Activated CD4-positive, alpha-beta memory T cell treated with anti-CD3 and anti-CD28 coated beads for 36 hours (primary cell): ENCODE results near the gene TMEM164. TPM values are rescaled to one million over a fixed set of nuclear protein-coding genes. Genes with fewer than 3 reads are reported as not detected.

Experiments used
- CTCF ChIA-PET: fragments of 350-600 bp; sonication (Branson Sonifier 250); formaldehyde crosslinking; loops from one replicate; lab custom pipeline; 2021; ENCODE audit warnings: antibody characterized with exemption, inconsistent platforms; lab: Charles Lee
- POLR2A ChIA-PET: fragments of 350-600 bp; sonication (Branson Sonifier 250); formaldehyde crosslinking; loops from one replicate; lab custom pipeline; 2021; ENCODE audit warnings: antibody characterized with exemption; lab: Charles Lee
- DNase-seq: peaks from one replicate; pipeline ENCODE4 v3.0.0-alpha.2; 2020
- H3K27ac Mint-ChIP-seq: one replicate; pipeline ENCODE4 v1.8.0; 2021; ENCODE audit warnings: mixed read lengths
- H3K27me3 Mint-ChIP-seq: one replicate; pipeline ENCODE4 v1.8.0; 2021; ENCODE audit warnings: mixed read lengths
- H3K36me3 Mint-ChIP-seq: one replicate; pipeline ENCODE4 v1.8.0; 2021; ENCODE audit warnings: mixed read lengths
- H3K4me1 Mint-ChIP-seq: one replicate; pipeline ENCODE4 v1.8.0; 2021; ENCODE audit warnings: low read depth, mixed read lengths
- H3K4me3 Mint-ChIP-seq: one replicate; pipeline ENCODE4 v1.8.0; 2021; ENCODE audit warnings: mild to moderate bottlenecking, mixed read lengths
- H3K9me3 Mint-ChIP-seq: one replicate; pipeline ENCODE4 v1.8.0; 2021; ENCODE audit warnings: mixed read lengths
- intact Hi-C: fragments of 100-400 bp; cut with micrococcal nuclease; formaldehyde crosslinking; loops from one replicate; pipeline ENCODE4 v1.15.1; 2023
- total RNA-seq, 2 experiments: library from RNA; stranded (reverse); gene quantifications; one replicate each; pipeline ENCODE4 v1.2.3, GENCODE V29; 2021

The TMEM164 gene
- total RNA-seq, 2 experiments from 2014 or later = 10.1 to 13.2 TPM

DNA sequence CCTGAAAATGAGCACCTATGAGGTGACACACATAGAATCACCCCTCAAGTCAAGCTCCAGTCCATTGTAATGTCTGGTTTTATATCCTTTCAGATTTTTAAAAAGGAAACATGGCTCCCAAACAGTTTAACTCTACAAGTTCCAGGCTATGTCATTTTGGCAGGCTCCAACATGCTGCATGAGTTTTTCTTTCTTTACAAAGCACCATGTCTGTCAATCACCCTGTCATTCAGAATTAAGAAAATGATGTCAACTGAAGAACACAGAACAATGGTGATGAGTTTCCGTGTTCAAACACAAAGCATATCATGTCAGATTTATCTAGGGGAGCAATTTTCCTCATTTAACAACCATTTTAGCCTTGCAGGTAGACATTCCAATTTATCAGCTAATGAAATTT is 208.4 kb downstream of the TMEM164 start:
- H3K27me3 Mint-ChIP-seq = no peaks in the 10 kb centered on the region
- H3K9me3 Mint-ChIP-seq = no peaks in the 10 kb centered on the region
- peaks cover 2% of the 10 kb centered on the region for H3K36me3 Mint-ChIP-seq
- H3K4me3 Mint-ChIP-seq = no peak overlapping the region
- POLR2A ChIA-PET = no interaction called here
- no peak for DNase-seq
- CTCF ChIA-PET = no interaction called here
- intact Hi-C loops = no loop called here
- H3K27ac Mint-ChIP-seq = no peak overlapping the region
- H3K4me1 Mint-ChIP-seq = peaks cover 17% of the 10 kb centered on the region

DNA sequence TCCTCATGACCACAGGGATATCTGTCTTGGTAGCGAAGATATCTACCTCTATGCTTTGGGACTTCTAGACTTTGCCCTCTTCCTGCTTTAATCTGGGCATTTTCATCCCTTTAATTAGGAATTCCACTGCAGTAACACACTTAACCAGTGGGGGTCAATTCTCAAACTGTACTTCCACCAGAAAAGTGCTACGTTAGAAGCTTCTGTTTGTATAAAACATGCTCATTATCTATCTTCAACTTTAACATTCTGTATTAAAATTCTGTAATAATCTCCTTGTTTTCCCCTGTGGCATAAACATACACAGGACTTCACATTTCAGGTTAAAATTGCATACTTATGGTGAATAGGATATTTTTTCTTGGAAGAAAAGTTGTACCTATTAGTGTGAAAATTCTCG is 209.4 kb downstream of the TMEM164 start:
- no peak for DNase-seq
- Mint-ChIP-seq H3K27ac (no peak overlapping the region), H3K4me3 (no peak overlapping the region), H3K36me3 (peaks cover 2% of the 10 kb centered on the region), H3K27me3 (no peaks in the 10 kb centered on the region), H3K4me1 (peaks cover 17% of the 10 kb centered on the region), H3K9me3 (no peaks in the 10 kb centered on the region)
- intact Hi-C loops = no loop called here
- ChIA-PET POLR2A (no interaction called here), CTCF (no interaction called here)

DNA sequence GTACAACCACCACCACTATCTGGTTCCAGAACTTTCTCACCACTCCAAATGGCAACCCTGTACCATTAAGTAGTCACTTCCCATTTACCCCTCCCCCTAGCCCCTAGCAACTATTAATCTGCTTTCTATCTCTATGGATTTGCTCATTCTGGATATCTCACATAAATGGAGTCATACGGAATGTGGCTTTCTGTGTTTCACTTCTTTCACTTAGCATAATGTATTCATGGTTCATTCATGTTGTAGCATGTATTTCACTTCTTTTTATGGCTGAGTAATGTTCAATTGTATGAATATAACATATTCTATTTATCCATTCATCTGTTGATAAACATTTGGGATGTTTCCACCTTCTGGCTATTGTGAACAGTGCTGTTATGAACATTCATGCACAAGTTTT is 210.3 kb downstream of the TMEM164 start:
- POLR2A ChIA-PET = no interaction called here
- peaks cover 2% of the 10 kb centered on the region for H3K36me3 Mint-ChIP-seq
- no peak overlapping the region for H3K4me3 Mint-ChIP-seq
- no peak overlapping the region for H3K27ac Mint-ChIP-seq
- intact Hi-C loops = no loop called here
- CTCF ChIA-PET = no interaction called here
- peaks cover 23% of the 10 kb centered on the region for H3K4me1 Mint-ChIP-seq
- H3K9me3 Mint-ChIP-seq = no peaks in the 10 kb centered on the region
- no peak for DNase-seq
- no peaks in the 10 kb centered on the region for H3K27me3 Mint-ChIP-seq

DNA sequence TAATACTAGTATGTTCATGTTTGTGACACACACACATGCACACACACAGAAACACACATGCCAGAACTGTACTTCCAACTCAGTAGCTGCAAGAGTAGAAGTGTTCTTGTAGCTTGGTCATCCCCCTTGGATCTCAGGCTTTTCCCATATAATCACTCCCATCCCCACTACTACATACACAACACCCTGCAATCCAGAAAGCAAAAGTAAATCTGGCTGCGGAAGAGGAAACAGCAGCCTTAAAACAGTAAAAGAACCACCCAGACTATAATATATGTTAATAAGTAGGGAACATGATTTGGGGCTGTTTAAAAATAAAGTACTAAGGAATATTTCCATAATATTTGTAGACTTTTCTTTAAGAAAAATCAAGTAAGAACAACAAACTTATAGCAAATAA is 211.8 kb downstream of the TMEM164 start:
- H3K36me3 Mint-ChIP-seq = peaks cover 2% of the 10 kb centered on the region
- no peak overlapping the region for H3K4me3 Mint-ChIP-seq
- peaks cover 31% of the 10 kb centered on the region for H3K4me1 Mint-ChIP-seq
- H3K9me3 Mint-ChIP-seq = no peaks in the 10 kb centered on the region
- no peak overlapping the region for H3K27ac Mint-ChIP-seq
- no peaks in the 10 kb centered on the region for H3K27me3 Mint-ChIP-seq
- POLR2A ChIA-PET = no interaction called here
- intact Hi-C loops = no loop called here
- CTCF ChIA-PET = no interaction called here
- DNase-seq = no peak

DNA sequence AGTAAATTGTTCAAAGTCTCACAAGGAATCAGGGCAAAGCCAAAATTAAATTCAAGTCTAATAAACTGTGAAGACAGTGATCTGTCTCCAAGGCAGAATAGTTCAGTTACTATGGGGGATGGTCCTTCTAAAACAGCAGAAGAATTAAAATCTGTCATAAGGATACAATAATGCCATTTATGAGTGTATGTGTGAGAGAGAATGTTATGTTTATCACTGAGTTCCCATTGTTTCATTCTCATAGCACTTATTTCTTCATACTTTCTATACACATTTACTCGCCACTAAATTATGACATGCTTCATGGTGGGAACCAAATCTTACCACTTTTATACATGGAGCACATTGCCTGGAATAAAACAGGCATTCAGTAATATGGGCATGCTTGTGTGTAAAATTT is 212.5 kb downstream of the TMEM164 start:
- Mint-ChIP-seq H3K27me3 (no peaks in the 10 kb centered on the region), H3K27ac (no peak overlapping the region), H3K4me3 (no peak overlapping the region), H3K4me1 (peaks cover 29% of the 10 kb centered on the region), H3K9me3 (no peaks in the 10 kb centered on the region), H3K36me3 (peaks cover 2% of the 10 kb centered on the region)
- ChIA-PET CTCF (no interaction called here), POLR2A (no interaction called here)
- intact Hi-C loops = no loop called here
- no peak for DNase-seq

DNA sequence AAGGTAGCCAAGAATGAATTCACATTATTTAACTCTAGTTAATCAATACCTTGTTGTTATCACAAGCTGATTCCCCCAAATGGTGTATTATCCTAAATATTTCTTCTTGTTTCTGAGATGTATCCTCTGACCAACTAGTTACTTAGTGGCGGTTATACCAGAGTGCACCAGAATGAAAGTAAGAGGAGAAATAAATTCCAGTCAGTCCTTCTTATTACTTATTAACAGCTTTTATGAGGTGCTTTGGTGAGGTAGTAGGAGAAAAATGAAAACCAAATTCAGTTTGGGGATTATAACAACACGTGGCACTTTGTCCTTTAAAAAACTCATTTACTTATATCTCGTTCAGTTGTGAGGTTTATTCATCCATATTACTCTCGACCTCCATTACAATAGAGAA is 213.1 kb downstream of the TMEM164 start:
- Mint-ChIP-seq H3K9me3 (no peaks in the 10 kb centered on the region), H3K36me3 (peaks cover 2% of the 10 kb centered on the region), H3K4me1 (peaks cover 24% of the 10 kb centered on the region), H3K4me3 (no peak overlapping the region), H3K27ac (no peak overlapping the region), H3K27me3 (no peaks in the 10 kb centered on the region)
- intact Hi-C loops = no loop called here
- ChIA-PET CTCF (interaction anchor here (1.1 kb wide), 1 partner anchor 192 kb away, joined by 3 read pairs; no protein-coding TSS in a partner anchor), POLR2A (no interaction called here)
- DNase-seq = no peak

DNA sequence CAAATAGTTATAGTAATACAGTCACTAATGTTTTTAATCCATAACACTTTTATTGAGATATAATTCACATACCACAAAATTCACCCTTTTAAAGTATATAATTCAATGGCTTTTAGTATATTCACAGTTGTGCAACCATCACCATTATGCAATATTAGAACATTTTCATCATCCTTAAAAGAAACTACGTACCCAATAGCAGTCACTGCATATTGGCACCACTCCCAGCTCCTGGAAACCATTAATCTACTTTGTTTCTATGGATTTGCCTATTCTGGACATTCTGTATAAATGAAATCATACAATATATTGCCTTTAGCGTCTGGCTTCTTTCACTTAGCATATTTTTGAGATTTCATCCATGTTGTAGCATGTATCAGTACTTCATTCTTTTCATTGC is 215.7 kb downstream of the TMEM164 start:
- H3K27ac Mint-ChIP-seq = no peak overlapping the region
- ChIA-PET POLR2A (no interaction called here), CTCF (interaction anchor here (0.7 to 1.4 kb wide), 2 partner anchors 72 to 195 kb away, joined by 3 to 4 read pairs; no protein-coding TSS in a partner anchor)
- H3K9me3 Mint-ChIP-seq = no peaks in the 10 kb centered on the region
- no peaks in the 10 kb centered on the region for H3K27me3 Mint-ChIP-seq
- intact Hi-C loops = no loop called here
- DNase-seq = no peak
- H3K4me3 Mint-ChIP-seq = no peak overlapping the region
- H3K4me1 Mint-ChIP-seq = peaks cover 29% of the 10 kb centered on the region
- peaks cover 2% of the 10 kb centered on the region for H3K36me3 Mint-ChIP-seq

DNA sequence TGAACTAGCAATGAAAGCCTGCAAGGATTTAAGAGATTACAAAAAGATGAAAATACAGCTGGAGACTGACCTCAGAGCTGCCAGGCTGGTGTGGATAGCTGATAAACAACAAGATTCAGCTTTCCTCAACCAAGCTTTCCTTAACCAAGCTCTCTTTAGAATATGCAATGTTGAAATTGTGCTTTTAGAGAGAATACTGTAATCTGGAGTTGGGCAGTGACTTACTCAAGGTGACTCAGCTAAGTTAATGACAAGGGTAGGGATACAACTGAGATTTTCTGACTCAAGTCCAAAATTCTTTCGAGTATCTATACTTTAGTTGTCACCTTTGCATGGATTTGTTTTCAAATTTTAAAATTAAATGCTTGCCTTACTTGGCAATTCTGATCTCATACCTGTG is 217.0 kb downstream of the TMEM164 start:
- Mint-ChIP-seq H3K4me3 (no peak overlapping the region), H3K9me3 (no peaks in the 10 kb centered on the region), H3K4me1 (peaks cover 33% of the 10 kb centered on the region), H3K36me3 (no peaks in the 10 kb centered on the region), H3K27me3 (no peaks in the 10 kb centered on the region), H3K27ac (no peak overlapping the region)
- CTCF ChIA-PET = interaction anchor here (1.4 kb wide), 1 partner anchor 73 kb away, joined by 4 read pairs; no protein-coding TSS in a partner anchor
- intact Hi-C loops = no loop called here
- DNase-seq = no peak
- POLR2A ChIA-PET = no interaction called here

DNA sequence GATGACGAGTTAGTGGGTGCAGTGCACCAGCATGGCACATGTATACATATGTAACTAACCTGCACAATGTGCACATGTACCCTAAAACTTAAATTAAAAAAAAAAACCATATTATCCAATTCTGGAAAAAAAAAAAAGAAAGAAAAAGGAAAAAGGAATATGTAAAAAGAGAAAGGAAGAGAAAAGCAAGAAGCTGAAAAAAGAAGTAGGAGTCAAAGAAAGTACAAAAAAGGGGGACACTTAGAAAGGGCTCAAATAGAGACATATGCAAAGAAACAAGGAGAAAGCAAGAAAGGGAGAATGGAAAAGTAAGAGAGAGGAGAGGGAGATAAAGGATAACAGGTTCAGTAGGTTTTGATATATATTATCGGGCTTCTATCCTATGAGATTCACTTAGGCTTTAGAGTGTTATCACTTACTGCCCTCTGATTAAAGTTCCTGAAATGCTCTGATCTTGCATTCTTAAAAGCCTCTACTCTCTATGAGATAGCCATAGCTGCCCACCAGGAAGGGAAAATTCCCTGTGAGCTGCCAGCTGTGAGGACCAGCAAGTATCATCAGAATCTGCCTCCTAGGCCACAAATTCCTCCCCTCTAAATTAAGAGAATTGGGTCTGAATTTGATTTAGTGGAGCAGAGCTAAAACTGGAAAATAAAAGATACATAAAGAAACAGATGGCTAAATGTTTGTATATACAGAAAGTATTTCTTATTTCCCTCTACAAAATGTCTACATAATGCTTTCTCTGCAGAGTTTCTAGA is 219.8 kb downstream of the TMEM164 start:
- H3K9me3 Mint-ChIP-seq = no peaks in the 10 kb centered on the region
- H3K4me3 Mint-ChIP-seq = no peak overlapping the region
- H3K36me3 Mint-ChIP-seq = no peaks in the 10 kb centered on the region
- H3K4me1 Mint-ChIP-seq = peaks cover 37% of the 10 kb centered on the region
- H3K27me3 Mint-ChIP-seq = no peaks in the 10 kb centered on the region
- DNase-seq = no peak
- CTCF ChIA-PET = no interaction called here
- no peak overlapping the region for H3K27ac Mint-ChIP-seq
- intact Hi-C loops = no loop called here
- POLR2A ChIA-PET = no interaction called here

DNA sequence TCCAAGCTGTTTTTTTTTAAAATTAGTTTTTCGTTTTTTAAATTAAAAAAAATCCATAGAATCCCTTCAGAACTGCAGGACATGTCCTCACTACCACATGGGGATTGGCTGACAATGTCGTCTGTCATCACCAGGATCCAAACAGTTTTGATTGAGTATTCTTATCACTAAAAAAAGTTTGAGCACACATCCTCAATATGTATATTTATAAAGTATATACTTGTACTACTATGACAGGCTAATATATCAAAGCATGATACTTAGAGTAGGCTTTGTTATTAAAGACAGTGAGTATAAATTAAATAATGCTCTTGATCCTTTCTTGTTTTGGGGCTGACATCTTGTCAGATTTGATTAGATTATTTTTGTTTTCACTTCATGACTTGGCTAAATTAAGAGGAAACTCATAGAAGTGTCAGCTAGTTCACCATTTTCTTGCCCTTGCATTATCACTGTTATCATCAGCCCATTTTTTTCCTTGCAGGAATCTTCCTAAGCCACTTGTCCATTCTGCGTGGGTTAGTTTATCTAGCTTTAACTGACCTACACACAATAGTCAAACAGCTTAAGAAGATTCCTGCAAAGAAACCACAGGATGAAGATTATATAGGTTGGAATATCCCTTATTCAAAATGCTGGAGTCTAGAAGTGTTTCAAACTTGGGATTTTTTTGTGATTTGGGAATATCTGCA is 222.2 kb downstream of the TMEM164 start:
- H3K27me3 Mint-ChIP-seq = no peaks in the 10 kb centered on the region
- no peak overlapping the region for H3K27ac Mint-ChIP-seq
- ChIA-PET POLR2A (interaction anchor here (1.6 kb wide), 1 partner anchor 86 kb away, joined by 3 read pairs; no protein-coding TSS in a partner anchor), CTCF (no interaction called here)
- H3K36me3 Mint-ChIP-seq = no peaks in the 10 kb centered on the region
- H3K4me3 Mint-ChIP-seq = no peak overlapping the region
- peaks cover 37% of the 10 kb centered on the region for H3K4me1 Mint-ChIP-seq
- H3K9me3 Mint-ChIP-seq = no peaks in the 10 kb centered on the region
- intact Hi-C loops = loop anchor here (5.0 kb wide), 1 partner anchor 87 kb away; no protein-coding TSS in a partner anchor
- DNase-seq = no peak

DNA sequence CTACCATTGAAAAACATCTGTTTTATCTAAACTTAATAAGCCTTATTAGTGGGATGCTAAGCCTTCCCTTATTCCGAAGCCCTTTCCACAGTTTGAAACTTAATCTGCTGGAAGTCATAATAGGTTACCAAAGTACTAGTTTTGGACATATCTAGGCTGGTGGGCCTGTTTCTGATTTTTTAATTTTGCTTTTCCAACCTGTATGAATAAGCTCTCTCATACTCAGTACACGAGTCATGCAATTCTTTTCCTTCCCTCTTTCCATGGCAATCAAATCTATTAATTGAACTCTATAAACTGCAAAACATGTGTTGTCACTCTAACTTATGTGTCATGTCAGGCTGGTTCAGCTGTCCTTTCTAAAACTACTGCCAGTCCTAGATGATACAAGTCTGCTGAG is 224.0 kb downstream of the TMEM164 start:
- peaks cover 48% of the 10 kb centered on the region for H3K4me1 Mint-ChIP-seq
- H3K27ac Mint-ChIP-seq = no peak overlapping the region
- intact Hi-C loops = loop anchor here (5.0 kb wide), 1 partner anchor 85 kb away; no protein-coding TSS in a partner anchor
- ChIA-PET POLR2A (no interaction called here), CTCF (interaction anchor here (0.8 kb wide), 1 partner anchor 181 kb away, joined by 4 read pairs; no protein-coding TSS in a partner anchor)
- H3K4me3 Mint-ChIP-seq = no peak overlapping the region
- no peaks in the 10 kb centered on the region for H3K27me3 Mint-ChIP-seq
- peaks cover 2% of the 10 kb centered on the region for H3K9me3 Mint-ChIP-seq
- DNase-seq = no peak
- peaks cover 2% of the 10 kb centered on the region for H3K36me3 Mint-ChIP-seq
